Esophagus squamous epithelium (tissue), 4 donors: ENCODE results near the gene SLIT1.

Experiments
- CTCF ChIP-seq, 6 experiments: fragments of 450-650 bp in 4 of 6; fragments of 200-600 bp in 2 of 6; sonication (generic) in 2 of 6; IDR thresholded peaks; one replicate each; pipeline ENCODE4 v1.5.1; 2016 to 2019; ENCODE audit warnings: antibody characterized with exemption in 6 of 6, mild to moderate bottlenecking in 4 of 6, moderate library complexity in 4 of 6
- POLR2A ChIP-seq, 4 donors: fragments of 450-650 bp; IDR thresholded peaks; one replicate each; pipeline ENCODE4 v1.6.1; 2017; ENCODE audit warnings: antibody characterized with exemption in 4 of 4, mild to moderate bottlenecking in 4 of 4, moderate library complexity in 3 of 4

GRCh38 chr10:96949039-96949683 lies 236.6 kb downstream of the SLIT1 start:
- no peak for TF ChIP-seq CTCF (IDR thresholded peaks at IDR 0.05)
- no peak for TF ChIP-seq POLR2A (IDR thresholded peaks at IDR 0.05)
